Measurements from ENCODE around the gene GDPD5.

GDPD5 gene

GRCh38 chr11:75553889-75554257 lies 28.1 kb upstream of the GDPD5 start:
- H3K9me3 ChIP-seq (ENCODE audit: low read length): no peaks in the 10 kb centered on the region
- H3K9me2 ChIP-seq (ENCODE audit: low read depth, low read length): no peaks in the 10 kb centered on the region
- H3K36me3 ChIP-seq (ENCODE audit: insufficient read depth, low read length): no peaks in the 10 kb centered on the region
- H4K20me1 ChIP-seq (ENCODE audit: insufficient read depth, low read length): no peaks in the 10 kb centered on the region
- no peak overlapping the region for H3K4me3 ChIP-seq (ENCODE audit: low read depth, low read length, poor library complexity, severe bottlenecking)
- H3K4me2 ChIP-seq (ENCODE audit: low read length): no peak overlapping the region
- no peaks in the 10 kb centered on the region for H3K4me1 ChIP-seq (ENCODE audit: insufficient read depth, low read length, severe bottlenecking)
- H3K27me3 ChIP-seq (ENCODE audit: insufficient read depth, low read length): peaks cover 5% of the 10 kb centered on the region; the same call in 1 of the 2 replicates
- H3F3A ChIP-seq (ENCODE audit: insufficient read depth, low read length): no peaks in the 10 kb centered on the region
- no peak overlapping the region for H3K27ac ChIP-seq (ENCODE audit: low read depth, low read length, poor library complexity, severe bottlenecking)
- H2AFZ ChIP-seq (ENCODE audit: low read length): no peak overlapping the region
- no peak for TF ChIP-seq EZH2 (IDR thresholded peaks at IDR 0.05; ENCODE audit: borderline replicate concordance, low read length)
- TF ChIP-seq CTCF (IDR thresholded peaks at IDR 0.05; ENCODE audit: low read length): no peak
- H3K9ac ChIP-seq (ENCODE audit: low read length): no peak overlapping the region
- no peaks in the 10 kb centered on the region for H3K79me2 ChIP-seq (ENCODE audit: insufficient read depth, low read length)

- H2AFZ ChIP-seq (ENCODE audit: low read length): no peak overlapping the region
- H3K79me2 ChIP-seq (ENCODE audit: insufficient read depth, low read length): no peaks in the 10 kb centered on the region
- no peaks in the 10 kb centered on the region for H3F3A ChIP-seq (ENCODE audit: insufficient read depth, low read length)
- no peak for TF ChIP-seq CTCF (IDR thresholded peaks at IDR 0.05; ENCODE audit: low read length)
- no peak for TF ChIP-seq EZH2 (IDR thresholded peaks at IDR 0.05; ENCODE audit: borderline replicate concordance, low read length)
- H3K36me3 ChIP-seq (ENCODE audit: insufficient read depth, low read length): no peaks in the 10 kb centered on the region
- H3K27ac ChIP-seq (ENCODE audit: low read depth, low read length, poor library complexity, severe bottlenecking): no peak overlapping the region
- H3K9ac ChIP-seq (ENCODE audit: low read length): no peak overlapping the region
- no peaks in the 10 kb centered on the region for H3K4me1 ChIP-seq (ENCODE audit: insufficient read depth, low read length, severe bottlenecking)
- peaks cover 9% of the 10 kb centered on the region; the same call in 1 of the 2 replicates for H3K27me3 ChIP-seq (ENCODE audit: insufficient read depth, low read length)
- no peaks in the 10 kb centered on the region for H4K20me1 ChIP-seq (ENCODE audit: insufficient read depth, low read length)
- no peak overlapping the region for H3K4me3 ChIP-seq (ENCODE audit: low read depth, low read length, poor library complexity, severe bottlenecking)
- H3K9me3 ChIP-seq (ENCODE audit: low read length): no peaks in the 10 kb centered on the region
- H3K9me2 ChIP-seq (ENCODE audit: low read depth, low read length): no peaks in the 10 kb centered on the region
- H3K4me2 ChIP-seq (ENCODE audit: low read length): no peak overlapping the region
Observed at GRCh38 chr11:75553182-75553581, 27.4 kb upstream of the GDPD5 start.

- Histone ChIP-seq H3K9me3 (ENCODE audit: low read length) (no peaks in the 10 kb centered on the region), H2AFZ (ENCODE audit: low read length) (no peak overlapping the region), H3K4me1 (ENCODE audit: insufficient read depth, low read length, severe bottlenecking) (no peaks in the 10 kb centered on the region), H3K36me3 (ENCODE audit: insufficient read depth, low read length) (no peaks in the 10 kb centered on the region), H4K20me1 (ENCODE audit: insufficient read depth, low read length) (no peaks in the 10 kb centered on the region), H3K79me2 (ENCODE audit: insufficient read depth, low read length) (no peaks in the 10 kb centered on the region), H3K27me3 (ENCODE audit: insufficient read depth, low read length) (peaks cover 9% of the 10 kb centered on the region; the same call in 1 of the 2 replicates), H3K27ac (ENCODE audit: low read depth, low read length, poor library complexity, severe bottlenecking) (no peak overlapping the region), H3F3A (ENCODE audit: insufficient read depth, low read length) (no peaks in the 10 kb centered on the region), H3K4me3 (ENCODE audit: low read depth, low read length, poor library complexity, severe bottlenecking) (no peak overlapping the region), H3K9ac (ENCODE audit: low read length) (no peak overlapping the region), H3K4me2 (ENCODE audit: low read length) (no peak overlapping the region), H3K9me2 (ENCODE audit: low read depth, low read length) (no peaks in the 10 kb centered on the region)
- TF ChIP-seq EZH2 (IDR thresholded peaks at IDR 0.05; ENCODE audit: borderline replicate concordance, low read length) (no peak), CTCF (IDR thresholded peaks at IDR 0.05; ENCODE audit: low read length) (no peak)
Observed at GRCh38 chr11:75549370-75549958, 23.7 kb upstream of the GDPD5 start.
